Measurements from ENCODE around the gene KIF15. TPM values are rescaled to one million over a fixed set of nuclear protein-coding genes. Genes with fewer than 3 reads are reported as not detected.
"Not testable (repeated sequence)": the region's sequence is repeated elsewhere in the genome, so short reads cannot be mapped to it uniquely, and the experiment has no call there.

Gene KIF15
- total RNA-seq, 1 donor from 2014 or later: 9.5 TPM

DNA sequence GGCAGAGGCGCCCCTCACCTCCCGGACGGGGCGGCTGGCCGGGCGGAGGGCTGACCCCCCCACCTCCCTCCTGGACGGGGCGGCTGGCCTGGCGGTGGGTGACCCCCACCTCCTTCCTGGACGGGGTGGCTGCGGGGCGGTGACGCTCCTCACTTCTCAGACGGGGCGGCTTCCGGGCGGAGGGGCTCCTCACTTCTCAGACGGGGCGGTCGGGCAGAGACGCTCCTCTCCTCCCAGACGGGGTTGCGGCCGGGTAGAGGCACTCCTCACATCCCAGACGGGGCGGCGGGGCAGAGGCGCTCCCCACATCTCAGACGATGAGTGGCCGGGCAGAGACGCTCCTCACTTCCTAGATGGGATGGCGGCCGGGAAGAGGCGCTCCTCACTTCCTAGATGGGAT is 59.6 kb downstream of the KIF15 start:
- not testable (repeated sequence) for DNase-seq

DNA sequence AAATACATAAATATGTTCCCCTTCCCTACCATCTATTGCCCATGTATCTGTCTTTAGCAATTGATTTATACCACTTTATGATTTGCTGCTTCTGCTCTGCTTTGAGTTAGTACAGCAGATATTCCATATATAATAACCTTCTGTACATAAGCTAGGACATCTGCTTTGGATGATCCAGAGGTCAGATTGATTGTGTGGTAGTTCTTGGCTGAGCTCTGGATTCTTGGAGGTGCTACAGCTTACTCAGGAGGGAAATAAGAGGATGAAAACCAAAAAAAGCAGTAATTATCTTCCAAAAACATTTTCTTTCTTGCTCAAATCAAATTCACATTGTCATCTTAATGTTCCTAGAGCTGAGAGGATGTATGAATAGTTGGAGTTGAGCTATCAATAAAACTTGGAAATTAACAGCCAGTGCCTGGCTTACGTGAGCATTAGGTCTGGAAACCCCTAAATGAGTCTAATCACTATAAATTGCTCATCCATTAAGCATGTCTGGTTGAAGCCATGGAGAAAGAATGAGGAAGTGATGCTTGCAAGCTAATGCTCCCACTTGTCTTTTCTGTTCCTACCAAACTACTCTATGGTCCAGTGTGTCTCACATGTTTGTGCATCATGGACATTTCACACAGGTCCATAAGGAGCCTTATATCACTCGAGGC is 63.8 kb downstream of the KIF15 start:
- no peak for DNase-seq

DNA sequence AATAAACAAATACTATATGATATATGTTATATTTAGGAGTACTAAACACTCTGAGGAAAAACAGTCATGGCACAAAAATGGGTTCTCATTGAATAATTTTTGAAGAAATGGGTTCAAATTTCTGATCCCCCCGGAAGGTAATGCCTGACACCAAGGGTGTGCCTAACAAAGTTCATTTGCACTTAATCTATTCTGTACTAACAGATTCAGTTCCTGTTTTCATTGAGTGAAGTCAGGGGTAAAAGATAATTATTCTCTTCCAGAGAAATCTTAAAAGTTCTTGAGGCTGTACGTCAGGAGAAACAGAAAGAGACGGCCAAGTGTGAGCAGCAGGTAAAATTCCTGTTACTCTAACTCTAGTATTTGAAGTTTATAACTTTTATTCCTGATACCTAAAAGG is 65.6 kb downstream of the KIF15 start:
- DNase-seq: no peak

DNA sequence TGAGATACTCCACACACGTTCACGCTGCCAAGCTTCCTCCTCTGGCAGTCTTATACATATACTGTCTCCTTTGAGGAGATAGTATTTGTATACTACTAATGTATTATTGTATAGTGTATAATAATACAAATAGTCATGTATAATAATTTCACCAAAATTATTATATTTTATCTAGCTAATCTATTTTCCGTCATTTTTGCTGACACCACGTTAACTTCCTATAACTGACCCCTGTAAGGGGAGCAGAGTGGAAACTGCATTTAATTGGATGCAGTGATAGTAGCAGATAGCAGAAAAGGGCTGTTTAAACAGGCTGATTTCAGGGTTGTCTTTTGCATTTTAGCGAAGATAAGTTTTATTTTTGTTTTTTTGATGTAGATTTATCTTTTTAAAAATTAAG is 69.6 kb downstream of the KIF15 start:
- no peak for DNase-seq

- no peak for DNase-seq
Observed at GRCh38 chr3:44832032-44832431, 70.4 kb downstream of the KIF15 start.

- DNase-seq: no peak
Observed at GRCh38 chr3:44832965-44833364, 71.4 kb downstream of the KIF15 start.

- no peak for DNase-seq
Observed at GRCh38 chr3:44833394-44833793, 71.8 kb downstream of the KIF15 start.

GRCh38 chr3:44835684-44836083 is 74.1 kb downstream of the KIF15 start:
- DNase-seq: no peak

DNA sequence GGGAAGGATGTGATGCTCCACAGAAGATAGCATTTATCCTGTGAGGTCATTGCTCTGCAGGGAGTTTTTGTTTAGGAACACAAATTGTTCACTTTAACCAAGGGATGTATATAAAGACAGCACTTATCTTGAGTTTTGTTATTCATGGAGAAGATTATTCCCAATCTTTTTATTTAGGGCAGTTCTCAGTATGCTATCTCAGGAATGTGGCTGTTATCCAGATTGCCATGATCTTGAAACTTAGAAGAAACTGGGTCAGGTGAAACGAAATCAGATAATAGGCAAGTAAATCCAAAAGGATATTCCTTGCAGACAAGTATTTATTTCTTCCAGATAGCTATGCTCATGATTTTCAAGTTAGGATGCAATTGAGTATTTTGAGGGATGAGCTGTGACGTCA is 80.8 kb downstream of the KIF15 start:
- no peak for DNase-seq

GRCh38 chr3:44845528-44846520 is 84.2 kb downstream of the KIF15 start:
- peak; percentile 3 for DNase-seq

DNA sequence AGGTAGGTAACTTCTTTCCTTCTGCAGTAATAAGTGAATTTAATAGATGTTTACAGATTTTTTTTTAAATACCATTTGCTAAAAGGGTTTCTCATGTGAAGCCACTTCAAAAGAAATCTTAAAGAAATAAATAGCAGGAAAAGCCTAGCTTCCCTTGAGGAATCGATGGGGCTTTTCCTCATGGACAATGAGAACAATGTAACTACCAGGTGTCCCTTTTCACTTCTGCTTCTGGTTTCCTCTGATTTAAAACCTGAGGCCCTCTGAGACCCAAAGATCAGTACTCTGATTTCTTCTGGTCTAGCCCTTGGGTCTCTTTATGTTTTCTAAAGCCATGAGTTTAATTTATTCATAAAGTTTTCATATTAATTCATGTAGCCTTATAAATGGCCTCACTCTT is 87.0 kb downstream of the KIF15 start:
- no peak for DNase-seq

DNA sequence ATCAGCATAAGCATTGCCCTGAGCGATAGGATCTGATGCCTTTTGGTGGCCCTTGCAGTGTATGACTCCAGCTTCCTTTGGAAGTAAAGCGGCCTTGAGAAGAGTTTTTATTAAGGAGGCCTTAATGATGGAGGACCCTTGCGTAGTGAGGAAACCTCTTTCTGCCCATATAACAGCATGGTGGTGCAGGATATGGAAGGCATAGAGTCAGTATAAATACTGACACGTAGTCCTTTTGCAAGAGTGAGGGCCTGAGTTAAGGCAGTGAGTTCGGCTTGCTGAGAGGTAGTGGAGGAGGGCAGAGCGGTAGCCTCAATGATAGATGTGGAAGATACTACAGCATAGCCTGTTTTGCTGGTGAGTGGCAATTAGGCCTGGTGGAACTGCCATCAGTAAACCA is 95.1 kb downstream of the KIF15 start:
- not testable (repeated sequence) for DNase-seq

DNA sequence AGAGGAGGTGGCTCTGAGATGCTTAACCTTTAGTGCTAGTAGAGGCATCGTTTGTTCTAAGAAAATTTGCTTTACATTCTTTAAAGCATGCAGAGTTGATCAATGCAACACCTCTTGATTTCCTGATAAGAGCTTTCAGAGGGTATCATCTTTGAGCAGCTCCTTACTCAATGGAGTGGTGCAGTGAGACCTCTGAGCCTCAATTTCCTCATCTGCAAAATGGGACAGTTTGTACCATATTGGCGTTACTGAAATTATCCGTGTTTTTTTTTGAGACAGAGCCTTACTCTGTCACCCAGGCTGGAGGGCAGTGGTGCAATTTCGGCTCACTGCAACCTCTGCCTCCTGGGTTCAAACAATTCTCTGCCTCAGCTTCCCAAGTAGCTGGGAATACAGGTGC is 98.5 kb downstream of the KIF15 start:
- no peak for DNase-seq

- DNase-seq: peak; percentile 88
Observed at GRCh38 chr3:44861412-44862225, 100.0 kb downstream of the KIF15 start, which contains the start of gene TMEM42. Gene TMEM42 (plus strand): TSS chr3:44861912. CDS start chr3:44861925, 13 bp downstream.

- no peak for DNase-seq
Observed at GRCh38 chr3:44862226-44862637, 100.6 kb downstream of the KIF15 start.

GRCh38 chr3:44865272-44866035 is 103.9 kb downstream of the KIF15 start:
- DNase-seq: no peak

- DNase-seq: no peak
Observed at GRCh38 chr3:44867421-44868111, 106.0 kb downstream of the KIF15 start.

DNA sequence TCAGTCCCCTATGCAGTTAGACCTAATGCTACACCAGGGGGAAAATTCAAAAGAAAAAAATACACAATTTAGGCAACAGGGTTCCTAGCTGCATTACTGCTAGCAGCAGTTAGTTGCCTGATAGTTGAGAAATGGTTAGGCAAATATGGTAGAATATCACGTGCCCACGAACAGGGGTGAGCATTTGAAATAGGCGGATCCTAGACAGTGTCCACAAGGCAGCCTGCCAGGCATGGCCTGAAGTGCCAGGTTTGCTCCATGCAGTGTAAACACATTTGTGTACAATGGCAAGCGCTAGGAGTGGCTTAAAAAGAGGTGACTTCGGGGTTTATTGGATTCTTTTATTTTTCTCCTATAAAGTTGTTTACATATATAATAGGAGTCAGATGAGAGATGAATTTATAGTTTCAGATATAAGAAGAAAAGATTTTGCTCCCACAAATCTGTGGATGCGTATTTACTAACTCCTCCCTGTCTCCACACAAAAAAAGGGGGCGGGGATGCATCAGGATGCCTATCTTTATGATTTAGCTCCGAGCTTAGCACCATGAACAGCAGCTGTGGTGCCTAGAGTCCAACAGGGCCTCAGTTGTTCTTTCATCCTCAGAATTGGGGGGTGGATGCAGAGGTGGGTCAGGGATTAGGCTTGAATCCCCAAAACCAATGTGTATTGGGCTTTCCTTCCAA is 108.9 kb downstream of the KIF15 start:
- no peak for DNase-seq

- DNase-seq: no peak
Observed at GRCh38 chr3:44874308-44874707, 112.7 kb downstream of the KIF15 start, which contains the start of gene TGM4. Gene TGM4 (plus strand): TSS chr3:44874608. CDS start chr3:44874679, 71 bp downstream.

DNA sequence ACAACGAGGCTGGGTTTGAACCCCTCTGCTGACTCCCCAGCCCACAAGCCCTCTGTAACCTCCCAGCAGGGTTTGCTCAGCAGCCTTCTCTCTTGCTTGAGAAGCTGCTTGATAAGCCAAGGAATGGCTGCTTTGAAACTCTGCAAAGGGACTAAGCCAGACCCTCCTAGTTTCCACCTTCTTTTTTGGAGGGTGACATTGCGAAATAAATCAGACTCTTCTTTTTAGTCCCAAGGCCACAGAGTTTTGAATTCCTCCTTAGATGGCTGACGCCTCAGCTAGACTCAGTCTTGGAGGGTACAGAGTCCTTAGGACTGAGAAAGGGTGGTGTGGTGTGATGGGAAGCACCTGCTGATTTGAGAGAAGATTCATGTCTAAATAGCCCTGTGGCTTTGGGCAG is 114.0 kb downstream of the KIF15 start:
- DNase-seq: no peak
